GM23338 (cell line): ENCODE results near the gene POLA1.

Experiments used
- CREB1 ChIP-seq: fragments of 250-450 bp; sonication (Bioruptor Pico); IDR thresholded peaks from 2 replicates; pipeline ENCODE4 v1.5.0; 2020; ENCODE audit warnings: low read depth, mild to moderate bottlenecking, moderate library complexity
- CTCF ChIP-seq, 2 experiments: fragments of 200-600 bp in 1 of 2; sonication (generic) in 1 of 2; conservative IDR thresholded peaks; 2 replicates each; pipeline versions ENCODE4 v1.5.1 to v1.6.1; 2016 to 2017; ENCODE audit warnings: antibody characterized with exemption in 2 of 2, low read depth in 2 of 2, mild to moderate bottlenecking in 2 of 2, moderate library complexity in 1 of 2
- ETS1 ChIP-seq: IDR thresholded peaks from 2 replicates; pipeline ENCODE4 v1.6.1; 2016; ENCODE audit warnings: antibody characterized with exemption
- EZH2 ChIP-seq: fragments of 200-600 bp; sonication (generic); IDR thresholded peaks from one replicate; pipeline ENCODE4 v1.8.0; 2017; ENCODE audit warnings: antibody characterized with exemption, mild to moderate bottlenecking, low read depth; ENCODE audit not compliant: unreplicated experiment
- EZH2phosphoT487 ChIP-seq: fragments of 200-600 bp; sonication (generic); IDR thresholded peaks from one replicate; pipeline ENCODE4 v1.8.1; 2018; ENCODE audit warnings: antibody characterized with exemption; ENCODE audit not compliant: unreplicated experiment
- JUNB ChIP-seq: IDR thresholded peaks from one replicate; pipeline ENCODE4 v1.6.1; 2016; ENCODE audit warnings: antibody characterized with exemption; ENCODE audit not compliant: unreplicated experiment
- NANOG ChIP-seq: IDR thresholded peaks from 2 replicates; pipeline ENCODE4 v1.6.1; 2016; ENCODE audit warnings: antibody characterized with exemption, borderline replicate concordance
- POLR2AphosphoS5 ChIP-seq: IDR thresholded peaks from 2 replicates; pipeline ENCODE4 v1.6.1; 2016; ENCODE audit warnings: antibody characterized with exemption, low read depth
- REST ChIP-seq: IDR thresholded peaks from one replicate; pipeline ENCODE4 v1.6.1; 2018; ENCODE audit warnings: antibody characterized with exemption; ENCODE audit not compliant: unreplicated experiment
- STAT1 ChIP-seq: IDR thresholded peaks from one replicate; pipeline ENCODE4 v1.6.1; 2016; ENCODE audit warnings: antibody characterized with exemption; ENCODE audit not compliant: unreplicated experiment
- ZNF331 ChIP-seq: fragments of 250-450 bp; sonication (Bioruptor Pico); IDR thresholded peaks from 2 replicates; pipeline ENCODE4 v1.5.0; 2020; ENCODE audit warnings: low read depth, mild to moderate bottlenecking, moderate library complexity

GRCh38 chrX:24987731-24988130 is 294.0 kb downstream of the POLA1 start:
- no peak for TF ChIP-seq CTCF (conservative IDR thresholded peaks at IDR 0.05; ENCODE audit: low read depth in 2 of 2)
- no peak for TF ChIP-seq POLR2AphosphoS5
- no peak for TF ChIP-seq ZNF331
- no peak for TF ChIP-seq REST
- no peak for TF ChIP-seq EZH2
- TF ChIP-seq EZH2phosphoT487 = no peak
- TF ChIP-seq NANOG = no peak
- TF ChIP-seq STAT1 = no peak
- no peak for TF ChIP-seq JUNB
- TF ChIP-seq ETS1 = no peak
- TF ChIP-seq CREB1 = no peak
